Neural cell (in vitro differentiated cells): Measurements from ENCODE around the gene PCDHB2. TPM values are rescaled to one million over a fixed set of nuclear protein-coding genes. Genes with fewer than 3 reads are reported as not detected.
"Not testable (repeated sequence)": the region's sequence is repeated elsewhere in the genome, so short reads cannot be mapped to it uniquely, and the experiment has no call there.

ENCODE experiments used
- H2AFZ ChIP-seq: fragments of 200-600, 300-800 bp; sonication (generic), shearing (Covaris generic); 2 replicates; pipeline ENCODE4 v1.6.0; 2014; ENCODE audit warnings: low read depth, mild to moderate bottlenecking, antibody characterized with exemption, low read length, moderate library complexity
- H3F3A ChIP-seq: fragments of 200-600 bp; shearing (Covaris generic); 2 replicates; pipeline ENCODE4 v1.6.1; 2016; ENCODE audit warnings: mild to moderate bottlenecking, moderate library complexity, mixed read lengths, antibody characterized with exemption, low read length; ENCODE audit not compliant: insufficient read depth, poor library complexity, severe bottlenecking
- H3K27ac ChIP-seq: fragments of 200-600, 300-800 bp; sonication (generic), shearing (Covaris generic); 2 replicates; pipeline ENCODE4 v1.5.1; 2014; ENCODE audit warnings: mild to moderate bottlenecking, low read length, moderate library complexity
- H3K27me3 ChIP-seq: fragments of 300-800, 200-600 bp; sonication (generic), shearing (Covaris generic); 2 replicates; pipeline ENCODE4 v1.6.0; 2014; ENCODE audit warnings: mild to moderate bottlenecking, low read depth, low read length, moderate library complexity; ENCODE audit not compliant: insufficient read depth
- H3K36me3 ChIP-seq: fragments of 300-800, 200-600 bp; sonication (generic), shearing (Covaris generic); 2 replicates; pipeline ENCODE4 v1.5.1; 2014; ENCODE audit warnings: mild to moderate bottlenecking, antibody characterized with exemption, low read length, moderate library complexity; ENCODE audit not compliant: insufficient read depth
- H3K4me2 ChIP-seq: fragments of 300-800, 200-600 bp; sonication (generic), shearing (Covaris generic); 2 replicates; pipeline ENCODE4 v1.6.0; 2014; ENCODE audit warnings: mild to moderate bottlenecking, low read length
- H3K4me3 ChIP-seq: fragments of 300-800, 200-600 bp; sonication (generic), shearing (Covaris generic); 2 replicates; pipeline ENCODE4 v1.5.1; 2014; ENCODE audit warnings: mild to moderate bottlenecking, low read length, moderate library complexity
- H3K79me2 ChIP-seq: fragments of 200-600 bp; shearing (Covaris generic); replicated peaks from 2 replicates; pipeline ENCODE4 v1.6.0; 2014; ENCODE audit warnings: mild to moderate bottlenecking, low read length, moderate library complexity; ENCODE audit not compliant: insufficient read depth
- H3K9ac ChIP-seq: fragments of 300-800, 200-600 bp; sonication (generic), shearing (Covaris generic); 2 replicates; pipeline ENCODE4 v1.6.1; 2016; ENCODE audit warnings: mild to moderate bottlenecking, low read length, mixed read lengths
- H3K9me2 ChIP-seq: fragments of 200-600 bp; shearing (Covaris generic); 2 replicates; pipeline ENCODE4 v1.6.1; 2016; ENCODE audit warnings: mild to moderate bottlenecking, low read length, mixed read lengths; ENCODE audit not compliant: insufficient read depth
- H3K9me3 ChIP-seq: fragments of 200-600, 300-800 bp; sonication (generic), shearing (Covaris generic); 2 replicates; pipeline ENCODE4 v1.6.1; 2016; ENCODE audit warnings: mild to moderate bottlenecking, mixed run types, low read length, moderate library complexity, mixed read lengths
- H4K20me1 ChIP-seq: fragments of 200-600 bp; shearing (Covaris generic); 2 replicates; pipeline ENCODE4 v1.6.1; 2016; ENCODE audit warnings: mild to moderate bottlenecking, mixed run types; ENCODE audit not compliant: insufficient read depth
- EZH2 ChIP-seq: fragments of 200-600, 300-800 bp; shearing (Covaris generic), sonication (generic); IDR thresholded peaks from 2 replicates; pipeline ENCODE4 v1.6.1; 2014; ENCODE audit warnings: antibody characterized with exemption, low read length, borderline replicate concordance, mild to moderate bottlenecking; ENCODE audit not compliant: insufficient read depth, poor library complexity, severe bottlenecking
- MXI1 ChIP-seq: fragments of 450-650 bp; conservative IDR thresholded peaks from 2 replicates; pipeline ENCODE4 v1.6.1; 2014; ENCODE audit warnings: antibody characterized with exemption, mild to moderate bottlenecking; ENCODE audit not compliant: poor library complexity, severe bottlenecking
- POLR2AphosphoS5 ChIP-seq: IDR thresholded peaks from 2 replicates; pipeline ENCODE4 v1.6.1; 2012
- RAD21 ChIP-seq: fragments of 450-650 bp; conservative IDR thresholded peaks from 2 replicates; pipeline ENCODE4 v1.6.1; 2014; ENCODE audit warnings: antibody characterized with exemption, mild to moderate bottlenecking, moderate library complexity
- REST ChIP-seq: IDR thresholded peaks from 2 replicates; pipeline ENCODE4 v1.6.1; 2012; ENCODE audit warnings: borderline replicate concordance
- SMC3 ChIP-seq: fragments of 450-650 bp; conservative IDR thresholded peaks from 2 replicates; pipeline ENCODE4 v1.6.1; 2014; ENCODE audit warnings: antibody characterized with exemption, mild to moderate bottlenecking, moderate library complexity; ENCODE audit not compliant: poor library complexity
- polyA plus RNA-seq: library from polyadenylated mRNA; depleted of rRNA; stranded (reverse); fragments of >200 nt; gene quantifications from 2 replicates; pipeline ENCODE4 v1.2.3, GENCODE V29; 2014

Gene PCDHB2
- polyA plus RNA-seq, 1 donor from 2014 or later: 103 TPM

- Histone ChIP-seq H3K9me3 (peaks cover 42% of the 10 kb centered on the region), H3K4me2 (no peak overlapping the region), H3K27me3 (no peaks in the 10 kb centered on the region), H3K9me2 (no peaks in the 10 kb centered on the region), H3F3A (no peaks in the 10 kb centered on the region), H3K9ac (no peak overlapping the region), H3K36me3 (peaks cover 13% of the 10 kb centered on the region), H3K79me2 (no peaks in the 10 kb centered on the region), H3K4me3 (peak overlapping the region; percentile 6), H3K27ac (no peak overlapping the region), H2AFZ (no peak overlapping the region), H4K20me1 (no peaks in the 10 kb centered on the region)
- TF ChIP-seq RAD21 (no peak), POLR2AphosphoS5 (no peak), EZH2 (no peak), MXI1 (no peak), REST (no peak), SMC3 (no peak)
These were observed 41.4 kb downstream of the PCDHB2 start for GRCh38 chr5:141135718-141136266.

- Histone ChIP-seq H3K36me3 (peaks cover 11% of the 10 kb centered on the region), H3K9me3 (peaks cover 39% of the 10 kb centered on the region)
- not testable (repeated sequence) for H3K27ac ChIP-seq, H3K9ac ChIP-seq, H3K4me3 ChIP-seq, H2AFZ ChIP-seq, H3K79me2 ChIP-seq, H3F3A ChIP-seq, H3K27me3 ChIP-seq, H3K4me2 ChIP-seq, H3K9me2 ChIP-seq, H4K20me1 ChIP-seq
These were observed 42.9 kb downstream of the PCDHB2 start for GRCh38 chr5:141137346-141137745.

Other genes starting within 250 kb of the PCDHB2 start
- gene PCDHA9, start 246.2 kb upstream of the PCDHB2 start, polyA plus RNA-seq: 0.56 and 0.88 TPM in 2 replicates
- 5.5 and 6.7 TPM in 2 replicates for gene PCDHA10, start 238.7 kb upstream of the PCDHB2 start, polyA plus RNA-seq
- 5.3 and 7.3 TPM in 2 replicates for gene PCDHA11, start 225.7 kb upstream of the PCDHB2 start, polyA plus RNA-seq
- 12.8 and 13.9 TPM in 2 replicates for gene PCDHA12, start 219.3 kb upstream of the PCDHB2 start, polyA plus RNA-seq
- gene PCDHA13, start 212.5 kb upstream of the PCDHB2 start, polyA plus RNA-seq: 0.89 and 1.2 TPM in 2 replicates
- 2.4 and 3.3 TPM in 2 replicates for gene PCDHAC1, start 168.3 kb upstream of the PCDHB2 start, polyA plus RNA-seq
- gene PCDHAC2, start 128.1 kb upstream of the PCDHB2 start, polyA plus RNA-seq: 7.6 and 9.3 TPM in 2 replicates
- 0.10 TPM in 1 of 2 replicates, not detected in the other for gene PCDHB1, start 43.2 kb upstream of the PCDHB2 start, polyA plus RNA-seq
- gene PCDHB3, start 5.9 kb downstream of the PCDHB2 start, polyA plus RNA-seq: 3.9 and 4.9 TPM in 2 replicates
- gene PCDHB4, start 27.2 kb downstream of the PCDHB2 start, polyA plus RNA-seq: 4.2 and 4.3 TPM in 2 replicates
- 4.5 and 4.7 TPM in 2 replicates for gene PCDHB5, start 40.6 kb downstream of the PCDHB2 start, polyA plus RNA-seq
- gene PCDHB6, start 55.4 kb downstream of the PCDHB2 start, polyA plus RNA-seq: 1.6 and 1.7 TPM in 2 replicates
- 0.99 and 2.1 TPM in 2 replicates for gene PCDHB7, start 78.0 kb downstream of the PCDHB2 start, polyA plus RNA-seq
- gene PCDHB8, start 83.2 kb downstream of the PCDHB2 start, polyA plus RNA-seq: 0.76 and 0.81 TPM in 2 replicates
- gene PCDHB16, start 87.8 kb downstream of the PCDHB2 start, polyA plus RNA-seq: 2.1 and 2.8 TPM in 2 replicates
- gene PCDHB9, start 92.5 kb downstream of the PCDHB2 start, polyA plus RNA-seq: 4.8 and 4.9 TPM in 2 replicates
- gene PCDHB10, start 97.7 kb downstream of the PCDHB2 start, polyA plus RNA-seq: 8.7 and 9.6 TPM in 2 replicates
- gene PCDHB11, start 105.0 kb downstream of the PCDHB2 start, polyA plus RNA-seq: 2.7 and 3.7 TPM in 2 replicates
- 1.3 and 2.2 TPM in 2 replicates for gene PCDHB12, start 114.1 kb downstream of the PCDHB2 start, polyA plus RNA-seq
- gene PCDHB13, start 119.3 kb downstream of the PCDHB2 start, polyA plus RNA-seq: 1.0 and 1.6 TPM in 2 replicates
- gene PCDHB14, start 128.7 kb downstream of the PCDHB2 start, polyA plus RNA-seq: 12.6 and 18.3 TPM in 2 replicates
- gene PCDHB15, start 150.8 kb downstream of the PCDHB2 start, polyA plus RNA-seq: 11.2 and 13.7 TPM in 2 replicates
- not detected in 2 replicates for gene SLC25A2, start 209.4 kb downstream of the PCDHB2 start, polyA plus RNA-seq
- gene TAF7, start 226.2 kb downstream of the PCDHB2 start, polyA plus RNA-seq: 173 and 198 TPM in 2 replicates
- gene PCDHGA1, start 235.9 kb downstream of the PCDHB2 start, polyA plus RNA-seq: 0.19 and 0.50 TPM in 2 replicates
- gene PCDHGA2, start 244.1 kb downstream of the PCDHB2 start, polyA plus RNA-seq: 0.21 and 0.26 TPM in 2 replicates
- 0.10 and 0.26 TPM in 2 replicates for gene PCDHGA3, start 249.2 kb downstream of the PCDHB2 start, polyA plus RNA-seq